ENCODE results near the gene ARMH1.
"Not testable (repeated sequence)": the region's sequence is repeated elsewhere in the genome, so short reads cannot be mapped to it uniquely, and the experiment has no call there.

ARMH1 gene

GRCh38 chr1:44724955-44725698 lies 50.6 kb downstream of the ARMH1 start:
- no peak for DNase-seq

- DNase-seq: peak; percentile 95
Observed at GRCh38 chr1:44730741-44731512, 56.4 kb downstream of the ARMH1 start, which contains the start of gene RNU5D-1. Gene RNU5D-1 (minus strand): TSS chr1:44731170.

- no peak for DNase-seq
Observed at GRCh38 chr1:44733365-44733764, 58.9 kb downstream of the ARMH1 start.

- DNase-seq: no peak
Observed at GRCh38 chr1:44733784-44734183, 59.3 kb downstream of the ARMH1 start.

- no peak for DNase-seq
Observed at GRCh38 chr1:44735992-44736391, 61.5 kb downstream of the ARMH1 start.

- DNase-seq: not testable (repeated sequence)
Observed at GRCh38 chr1:44738953-44739306, 64.4 kb downstream of the ARMH1 start.

GRCh38 chr1:44739307-44740178 lies 65.0 kb downstream of the ARMH1 start, which contains the start of gene KIF2C:
Gene KIF2C (plus strand): TSS chr1:44739837. CDS start chr1:44739933, 96 bp downstream.
- DNase-seq: peak; percentile 96

GRCh38 chr1:44740179-44740617 lies 65.7 kb downstream of the ARMH1 start:
- no peak for DNase-seq

- no peak for DNase-seq
Observed at GRCh38 chr1:44743211-44743610, 68.7 kb downstream of the ARMH1 start.

GRCh38 chr1:44747878-44748277 lies 73.4 kb downstream of the ARMH1 start:
- no peak for DNase-seq

GRCh38 chr1:44757420-44757819 lies 82.9 kb downstream of the ARMH1 start:
- no peak for DNase-seq

GRCh38 chr1:44759077-44759476 lies 84.6 kb downstream of the ARMH1 start:
- DNase-seq: no peak

GRCh38 chr1:44760876-44761275 lies 86.4 kb downstream of the ARMH1 start:
- no peak for DNase-seq

- DNase-seq: not testable (repeated sequence)
Observed at GRCh38 chr1:44766421-44766820, 91.9 kb downstream of the ARMH1 start.
